Adrenal gland (tissue), 5 donors: Measurements from ENCODE around the gene ATP9B.

Experiments
- CTCF ChIP-seq, 6 experiments: fragments of 450-650 bp in 4 of 6; fragments of 200-600 bp in 2 of 6; sonication (generic) in 1 of 6; IDR thresholded peaks; 1 replicate in 5 of 6; 2 replicates in 1 of 6; pipeline versions ENCODE4 v1.5.1 to v1.8.0; 2016 to 2021; ENCODE audit warnings: antibody characterized with exemption in 6 of 6, mild to moderate bottlenecking in 2 of 6, moderate library complexity in 1 of 6
- POLR2A ChIP-seq, 2 donors: fragments of 450-650 bp; IDR thresholded peaks; one replicate each; pipeline ENCODE4 v1.6.1; 2017; ENCODE audit warnings: antibody characterized with exemption in 2 of 2, mild to moderate bottlenecking in 2 of 2, moderate library complexity in 1 of 2
- donor health status: DM: no; HTN: no; CAD: no.

GRCh38 chr18:79070486-79070885, 1.3 kb downstream of the ATP9B start:
- TF ChIP-seq CTCF (IDR thresholded peaks at IDR 0.05), result no peak
- TF ChIP-seq POLR2A (IDR thresholded peaks at IDR 0.05), result no peak
